Measurements from ENCODE around the gene MST1. TPM values are rescaled to one million over a fixed set of nuclear protein-coding genes. Genes with fewer than 3 reads are reported as not detected.

MST1 gene
- total and polyA plus RNA-seq, 2 of the 8 experiments (the other 6 are each of a cell fraction or from before 2014, with no cell fraction given), result 6.2 to 9.5 TPM

DNA sequence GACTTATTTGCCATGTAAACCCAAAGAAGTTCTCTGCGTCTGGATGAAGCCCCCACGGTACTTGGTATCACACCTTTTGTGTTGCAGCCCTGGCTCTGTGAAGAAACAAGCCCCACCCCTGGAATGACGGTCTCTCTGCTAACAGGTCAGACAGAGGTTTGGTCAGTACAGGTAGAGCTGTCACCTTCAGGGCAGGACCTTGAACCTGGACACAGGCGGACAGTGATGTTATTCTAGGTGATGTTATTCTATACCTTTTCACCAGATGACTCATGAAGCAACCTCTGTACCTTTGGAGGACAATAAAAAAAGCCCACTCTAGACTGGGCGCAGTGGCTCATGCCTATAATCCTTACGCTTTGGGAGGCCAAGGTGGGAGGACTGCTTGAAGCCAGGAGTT, 45.5 kb upstream of the MST1 start:
- FAIRE-seq (no peak), DNase-seq (ENCODE audit: low read depth in 1 of 2, low spot score in 2 of 2) (no peak)
- H2BK15ac ChIP-seq (ENCODE audit: low read length), result no peak overlapping the region
- H2BK20ac ChIP-seq (ENCODE audit: low read length), result no peak overlapping the region
- H3K79me1 ChIP-seq (ENCODE audit: low read depth, low read length), result no peaks in the 10 kb centered on the region; the same call in 1 of the 2 replicates
- no peak overlapping the region for H2AFZ ChIP-seq (ENCODE audit: low read length)
- no peak overlapping the region for H3K14ac ChIP-seq (ENCODE audit: insufficient read length)
- no peak overlapping the region for H2BK120ac ChIP-seq (replicated peaks; ENCODE audit: low read depth, low read length)
- H2AK5ac ChIP-seq (ENCODE audit: low read depth, low read length), result no peak overlapping the region
- ChIA-PET CTCF (ENCODE audit: partially characterized antibody) (interaction anchor here (0.9 to 1.8 kb wide), 4 partner anchors 13 to 195 kb away, joined by 3 to 4 read pairs (median 3); no protein-coding TSS in a partner anchor), POLR2A (ENCODE audit: partially characterized antibody) (interaction anchor here (1.9 kb wide), 1 partner anchor 11 kb away, joined by 4 read pairs; the partner anchor contains the start of gene GMPPB)
- no peak for TF ChIP-seq HDAC6 (IDR thresholded peaks at IDR 0.05; ENCODE audit: low read depth, low read length)
- TF ChIP-seq KDM4A (IDR thresholded peaks at IDR 0.05; ENCODE audit: low read depth, low read length, severe bottlenecking), result no peak
- no peak for TF ChIP-seq EP300 (IDR thresholded peaks at IDR 0.05; ENCODE audit: borderline replicate concordance in 1 of 2, low read depth in 2 of 2, low read length in 2 of 2)
- no peak for TF ChIP-seq FOSL1 (IDR thresholded peaks at IDR 0.05; ENCODE audit: insufficient read depth, low read depth, low read length)
- TF ChIP-seq RFX5 (IDR thresholded peaks at IDR 0.05; ENCODE audit: borderline replicate concordance, low read depth, low read length), result no peak
- no peak for TF ChIP-seq BRCA1 (IDR thresholded peaks at IDR 0.05; ENCODE audit: low read depth, low read length)
- no peaks in the 10 kb centered on the region for H3K23me2 ChIP-seq (ENCODE audit: low read depth, low read length)
- 96% methylated on average over 6 of the region's 6 CpGs; no CpG with 5 or more reads in 1 of the 2 experiments for WGBS, 2 experiments (ENCODE audit: extremely low coverage in 1 of 2, insufficient coverage in 1 of 2, insufficient read length in 1 of 2, insufficient replicate concordance in 2 of 2, low coverage in 1 of 2, low lambda C conversion rate in 2 of 2, missing lambda C conversion rate in 1 of 2)
- no peak overlapping the region for H3K18ac ChIP-seq (ENCODE audit: extremely low read depth, low read length)
- peaks cover 10 to 50% (median 40%) of the 10 kb centered on the region in 4 experiments for H3K36me3 ChIP-seq (ENCODE audit: control insufficient read depth in 2 of 4, insufficient read depth in 4 of 4, low read length in 3 of 4)
- H2BK12ac ChIP-seq (ENCODE audit: low read depth, low read length), result no peak overlapping the region
- H3K27ac ChIP-seq (ENCODE audit: low read depth, low read length), result no peak overlapping the region
- H3K27me3 ChIP-seq (replicated peaks in 1 of 4; ENCODE audit: control insufficient read depth in 3 of 4, extremely low read depth in 1 of 4, insufficient read depth in 3 of 4, low read length in 3 of 4), result no peaks in the 10 kb centered on the region
- H4K91ac ChIP-seq (replicated peaks; ENCODE audit: insufficient read length, low read length), result no peak overlapping the region
- no peaks in the 10 kb centered on the region for H3K4me1 ChIP-seq (replicated peaks in 1 of 4; ENCODE audit: control insufficient read depth in 3 of 4, insufficient read depth in 4 of 4, low read length in 3 of 4)
- H3K79me2 ChIP-seq (ENCODE audit: control insufficient read depth in 1 of 2, insufficient read depth in 2 of 2, low read length in 2 of 2), result peaks cover 0 to 3% of the 10 kb centered on the region in 2 experiments; a peak in 1 of 4 replicates
- H4K20me1 ChIP-seq (replicated peaks in 1 of 2; ENCODE audit: control insufficient read depth in 1 of 2, insufficient read depth in 2 of 2, low read length in 2 of 2), result peaks cover 2 to 3% of the 10 kb centered on the region in 2 experiments
- H2BK5ac ChIP-seq (ENCODE audit: low read depth, low read length), result no peak overlapping the region
- no peaks in the 10 kb centered on the region for H3K9me3 ChIP-seq (ENCODE audit: insufficient read depth in 2 of 2, low read depth in 1 of 2, low read length in 1 of 2)
- no peak overlapping the region for H3K9ac ChIP-seq (replicated peaks in 1 of 4; ENCODE audit: extremely low read depth in 1 of 4, low read depth in 3 of 4, low read length in 3 of 4)
- H3K4me3 ChIP-seq (ENCODE audit: extremely low read depth in 1 of 4, insufficient read depth in 2 of 4, low read depth in 3 of 4, low read length in 4 of 4), result no peak overlapping the region
- H4K8ac ChIP-seq (ENCODE audit: extremely low read depth, insufficient read depth, low read length), result no peak overlapping the region
- H3K4ac ChIP-seq (replicated peaks; ENCODE audit: insufficient read length, low read depth, low read length), result no peak overlapping the region
- no peak overlapping the region for H3K23ac ChIP-seq (ENCODE audit: insufficient read length)
- H3K56ac ChIP-seq (replicated peaks; ENCODE audit: insufficient read length, low read depth, low read length), result no peak overlapping the region
- no peak overlapping the region for H4K5ac ChIP-seq (ENCODE audit: insufficient read length, low read depth, low read length)
- H3K4me2 ChIP-seq (ENCODE audit: insufficient read depth in 1 of 2, low read depth in 2 of 2, low read length in 2 of 2), result no peak overlapping the region
